ENCODE results near the gene KATNAL1.
A peak's percentile ranks its signal among the peaks of the same experiment; 100 is the strongest.
"Not testable (repeated sequence)": the region's sequence is repeated elsewhere in the genome, so short reads cannot be mapped to it uniquely, and the experiment has no call there.

Gene KATNAL1

DNA sequence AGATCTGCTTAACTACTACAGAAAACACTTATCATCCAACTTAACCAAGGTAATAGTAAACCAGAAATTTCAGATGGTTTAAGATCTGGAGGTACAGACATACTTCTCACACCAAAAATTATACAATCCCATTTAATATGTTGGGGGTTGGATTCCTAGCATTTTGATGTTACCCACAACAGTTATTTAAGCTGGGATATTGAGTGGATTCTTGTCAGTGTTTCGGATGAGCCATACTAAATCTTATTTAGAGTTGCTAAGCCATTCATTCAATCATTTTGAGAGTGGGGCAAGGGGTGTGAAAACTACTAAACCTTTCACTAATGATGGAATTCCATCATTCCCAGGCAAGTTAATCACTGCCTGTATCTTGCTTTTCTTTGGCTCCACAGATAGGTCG lies 40.6 kb downstream of the KATNAL1 start:
- H3K9me3 ChIP-seq (ENCODE audit: control insufficient read depth, low read length): no peaks in the 10 kb centered on the region
- 91 to 94% methylated on average over 2 of the region's 2 CpGs for WGBS, 2 experiments

DNA sequence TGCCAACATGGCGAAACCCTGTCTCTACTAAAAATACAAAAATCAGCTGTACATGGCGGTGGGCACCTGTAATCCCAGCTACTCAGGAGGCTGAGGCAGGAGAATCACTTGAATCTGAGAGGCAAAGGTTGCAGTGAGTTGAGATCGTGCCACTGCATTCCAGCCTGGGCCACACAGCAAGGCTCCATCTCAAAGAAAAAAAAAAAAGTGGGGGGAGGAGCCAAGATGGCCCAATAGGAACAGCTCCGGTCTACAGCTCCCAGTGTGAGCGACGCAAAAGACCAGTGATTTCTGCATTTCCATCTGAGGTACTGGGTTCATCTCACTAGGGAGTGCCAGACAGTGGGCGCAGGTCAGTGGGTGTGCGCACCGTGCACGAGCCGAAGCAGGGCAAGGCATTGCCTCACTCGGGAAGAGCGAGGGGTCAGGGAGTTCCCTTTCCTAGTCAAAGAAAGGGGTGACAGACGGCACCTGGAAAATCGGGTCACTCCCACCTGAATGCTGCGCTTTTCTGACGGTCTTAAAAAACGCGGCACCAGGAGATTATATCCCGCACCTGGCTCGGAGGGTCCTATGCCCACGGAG lies 48.1 kb downstream of the KATNAL1 start:
- H3K27me3 ChIP-seq (ENCODE audit: control insufficient read depth, insufficient read depth, low read length, poor library complexity, severe bottlenecking); H3K36me3 ChIP-seq (ENCODE audit: control insufficient read depth, insufficient read depth, low read length); H3K9me3 ChIP-seq (ENCODE audit: control insufficient read depth, low read length); H3K27ac ChIP-seq (ENCODE audit: insufficient read depth, low read depth, low read length, poor library complexity, severe bottlenecking); H3K4me3 ChIP-seq (ENCODE audit: insufficient read depth, low read depth, low read length): not testable (repeated sequence)
- peaks cover 11% of the 10 kb centered on the region for H3K4me1 ChIP-seq (ENCODE audit: control insufficient read depth, insufficient read depth, low read length)
- WGBS, 2 experiments: 91 to 95% methylated on average over 22 of the region's 22 CpGs

More for the DNA sequence above, 40.6 kb downstream of the KATNAL1 start:
- Histone ChIP-seq H3K27ac (ENCODE audit: insufficient read depth, low read depth, low read length, poor library complexity, severe bottlenecking) (no peak overlapping the region), H3K27me3 (ENCODE audit: control insufficient read depth, insufficient read depth, low read length, poor library complexity, severe bottlenecking) (no peaks in the 10 kb centered on the region), H3K4me1 (ENCODE audit: control insufficient read depth, insufficient read depth, low read length) (no peaks in the 10 kb centered on the region), H3K4me3 (ENCODE audit: insufficient read depth, low read depth, low read length) (no peak overlapping the region), H3K36me3 (ENCODE audit: control insufficient read depth, insufficient read depth, low read length) (no peaks in the 10 kb centered on the region)

DNA sequence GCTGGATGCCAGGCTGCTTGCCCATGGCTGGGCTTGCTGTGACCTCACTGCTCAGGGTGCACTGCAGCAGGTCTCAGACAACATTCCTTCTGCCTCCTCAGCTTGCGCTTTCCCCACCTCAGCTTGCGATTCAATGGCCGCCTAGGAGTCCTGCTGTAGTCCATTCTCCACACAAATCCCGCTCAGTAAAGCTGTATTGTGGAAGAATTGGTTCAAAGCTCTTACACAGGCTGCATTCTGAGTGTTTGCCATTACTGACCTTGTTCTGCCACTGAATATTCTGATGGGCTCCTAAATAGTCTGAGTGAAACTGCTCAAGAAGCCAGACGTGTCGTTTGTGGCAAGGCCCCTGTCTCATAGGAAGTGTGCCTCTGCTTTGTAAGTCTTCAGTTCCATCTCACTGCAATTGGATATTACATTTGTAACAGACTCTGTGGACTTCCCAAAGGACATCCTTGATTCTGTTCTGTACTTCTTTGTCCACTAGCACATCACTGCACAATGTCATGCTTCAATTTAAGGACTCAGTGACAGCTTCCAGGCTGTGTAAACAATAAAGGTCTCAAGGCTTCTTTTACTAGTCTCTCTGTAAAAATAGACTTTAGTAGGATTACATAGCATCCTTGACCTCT lies 49.8 kb downstream of the KATNAL1 start:
- peaks cover 11% of the 10 kb centered on the region for H3K4me1 ChIP-seq (ENCODE audit: control insufficient read depth, insufficient read depth, low read length)
- no peaks in the 10 kb centered on the region for H3K36me3 ChIP-seq (ENCODE audit: control insufficient read depth, insufficient read depth, low read length)
- 31 to 46% methylated on average over 6 of the region's 6 CpGs for WGBS, 2 experiments
- H3K4me3 ChIP-seq (ENCODE audit: insufficient read depth, low read depth, low read length): no peak overlapping the region
- no peaks in the 10 kb centered on the region for H3K9me3 ChIP-seq (ENCODE audit: control insufficient read depth, low read length)
- H3K27me3 ChIP-seq (ENCODE audit: control insufficient read depth, insufficient read depth, low read length, poor library complexity, severe bottlenecking): no peaks in the 10 kb centered on the region
- peak overlapping the region; percentile 86 for H3K27ac ChIP-seq (ENCODE audit: insufficient read depth, low read depth, low read length, poor library complexity, severe bottlenecking)

DNA sequence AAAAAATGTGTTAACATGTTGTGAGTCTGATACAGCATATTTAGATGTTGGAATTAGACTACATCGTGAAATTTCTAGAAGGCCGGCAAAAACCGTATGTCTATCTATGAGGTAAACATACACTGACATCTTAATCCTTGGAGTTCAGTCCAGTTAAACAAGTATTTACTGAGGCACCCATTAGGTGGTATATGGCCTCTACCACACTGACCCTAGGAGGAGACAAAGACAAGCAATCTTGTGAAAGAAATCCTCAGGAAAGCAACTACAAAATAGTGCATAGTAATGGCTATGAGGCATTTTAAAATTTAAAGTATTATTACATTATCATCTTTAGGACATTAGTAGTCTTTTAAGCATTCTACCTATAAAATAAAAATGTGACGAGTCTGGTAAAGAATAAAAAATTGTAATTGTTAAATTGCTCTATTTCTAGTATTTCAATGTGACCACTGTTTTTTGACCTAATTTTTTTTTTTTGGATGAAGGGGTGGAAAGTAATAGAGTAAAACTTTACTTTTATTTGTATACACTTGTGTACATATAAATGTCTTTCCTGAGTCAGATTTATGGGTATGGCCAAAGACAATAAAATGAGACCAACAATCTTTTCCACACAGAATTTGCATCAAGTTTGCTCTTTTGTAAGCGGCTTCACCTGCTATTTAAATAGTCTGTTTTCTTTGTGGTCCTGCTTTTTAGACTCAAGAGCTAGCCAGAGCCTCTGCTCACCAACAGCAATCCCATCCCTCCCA lies 50.5 kb downstream of the KATNAL1 start:
- peak overlapping the region; percentile 86 for H3K27ac ChIP-seq (ENCODE audit: insufficient read depth, low read depth, low read length, poor library complexity, severe bottlenecking)
- no peak overlapping the region for H3K4me3 ChIP-seq (ENCODE audit: insufficient read depth, low read depth, low read length)
- H3K27me3 ChIP-seq (ENCODE audit: control insufficient read depth, insufficient read depth, low read length, poor library complexity, severe bottlenecking): no peaks in the 10 kb centered on the region
- no peaks in the 10 kb centered on the region for H3K36me3 ChIP-seq (ENCODE audit: control insufficient read depth, insufficient read depth, low read length)
- WGBS, 2 experiments: 93 to 94% methylated on average over 4 to 5 of the region's 5 CpGs
- H3K9me3 ChIP-seq (ENCODE audit: control insufficient read depth, low read length): no peaks in the 10 kb centered on the region
- H3K4me1 ChIP-seq (ENCODE audit: control insufficient read depth, insufficient read depth, low read length): peaks cover 11% of the 10 kb centered on the region

DNA sequence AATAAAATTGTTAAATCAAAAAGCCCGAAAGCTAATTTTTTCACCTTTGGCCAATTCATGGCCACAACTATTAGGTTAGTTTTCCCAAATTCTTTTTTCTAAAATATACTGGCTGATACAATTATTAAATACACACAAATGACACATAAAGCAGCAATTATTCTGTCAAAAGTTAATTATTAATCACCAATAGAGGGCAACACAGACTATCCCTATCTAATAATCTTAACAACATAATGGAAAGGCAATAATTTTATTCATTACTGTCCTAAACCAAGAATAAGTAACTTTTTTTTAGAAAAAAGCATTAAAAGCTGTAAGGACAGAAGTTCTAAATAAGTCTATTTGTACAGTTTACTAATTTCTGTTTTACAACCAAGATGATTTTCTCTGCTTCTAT lies 51.7 kb downstream of the KATNAL1 start:
- no peak overlapping the region for H3K27ac ChIP-seq (ENCODE audit: insufficient read depth, low read depth, low read length, poor library complexity, severe bottlenecking)
- H3K4me1 ChIP-seq (ENCODE audit: control insufficient read depth, insufficient read depth, low read length): peaks cover 11% of the 10 kb centered on the region
- no peaks in the 10 kb centered on the region for H3K36me3 ChIP-seq (ENCODE audit: control insufficient read depth, insufficient read depth, low read length)
- no peaks in the 10 kb centered on the region for H3K27me3 ChIP-seq (ENCODE audit: control insufficient read depth, insufficient read depth, low read length, poor library complexity, severe bottlenecking)
- WGBS, 2 experiments: 80 to 100% methylated on average over 1 of the region's 1 CpG
- H3K9me3 ChIP-seq (ENCODE audit: control insufficient read depth, low read length): no peaks in the 10 kb centered on the region
- H3K4me3 ChIP-seq (ENCODE audit: insufficient read depth, low read depth, low read length): no peak overlapping the region

DNA sequence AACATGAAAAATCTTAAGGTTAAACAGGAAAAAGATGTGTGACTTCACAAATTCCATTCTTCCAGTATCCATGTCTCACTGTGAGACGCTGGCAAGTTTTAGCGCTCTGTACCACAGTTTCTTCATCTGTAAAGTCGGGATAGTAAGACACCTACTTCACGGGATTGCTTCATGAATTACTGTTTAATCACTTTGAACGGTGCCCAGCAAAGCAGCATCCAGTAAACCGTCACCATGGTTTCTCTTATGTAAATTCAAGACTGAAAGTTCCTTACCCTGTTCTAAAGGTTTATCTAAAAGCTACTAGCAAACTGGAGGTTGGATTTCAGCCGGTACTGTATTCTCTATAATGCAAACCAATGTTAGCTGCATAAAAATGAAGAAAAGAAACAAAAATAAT lies 53.5 kb downstream of the KATNAL1 start:
- Histone ChIP-seq H3K27ac (ENCODE audit: insufficient read depth, low read depth, low read length, poor library complexity, severe bottlenecking) (no peak overlapping the region), H3K4me3 (ENCODE audit: insufficient read depth, low read depth, low read length) (no peak overlapping the region), H3K4me1 (ENCODE audit: control insufficient read depth, insufficient read depth, low read length) (peaks cover 11% of the 10 kb centered on the region), H3K36me3 (ENCODE audit: control insufficient read depth, insufficient read depth, low read length) (peaks cover 4% of the 10 kb centered on the region), H3K9me3 (ENCODE audit: control insufficient read depth, low read length) (no peaks in the 10 kb centered on the region), H3K27me3 (ENCODE audit: control insufficient read depth, insufficient read depth, low read length, poor library complexity, severe bottlenecking) (no peaks in the 10 kb centered on the region)
- 94 to 95% methylated on average over 6 of the region's 7 CpGs for WGBS, 2 experiments

DNA sequence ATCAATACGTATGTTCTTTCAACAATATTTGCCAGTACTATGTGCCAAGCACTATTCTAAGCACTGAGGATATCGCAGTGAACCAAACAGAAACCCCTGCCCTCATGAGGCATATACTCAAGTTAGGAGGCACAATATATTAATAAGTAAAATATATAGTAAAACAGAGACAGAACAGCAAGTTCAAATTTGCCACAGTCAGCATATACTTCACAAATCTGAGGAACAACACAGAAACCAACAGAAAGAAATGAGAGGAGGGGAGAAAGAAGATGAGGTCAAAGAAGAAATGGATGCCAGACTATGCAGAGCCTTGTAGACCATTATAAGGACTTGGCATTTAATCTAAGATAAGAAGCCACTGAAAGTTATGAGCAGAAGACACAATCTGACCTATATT lies 59.9 kb downstream of the KATNAL1 start:
- no peaks in the 10 kb centered on the region for H3K9me3 ChIP-seq (ENCODE audit: control insufficient read depth, low read length)
- H3K27ac ChIP-seq (ENCODE audit: insufficient read depth, low read depth, low read length, poor library complexity, severe bottlenecking): no peak overlapping the region
- peaks cover 4% of the 10 kb centered on the region for H3K36me3 ChIP-seq (ENCODE audit: control insufficient read depth, insufficient read depth, low read length)
- 93 to 100% methylated on average over 2 of the region's 2 CpGs for WGBS, 2 experiments
- no peaks in the 10 kb centered on the region for H3K27me3 ChIP-seq (ENCODE audit: control insufficient read depth, insufficient read depth, low read length, poor library complexity, severe bottlenecking)
- no peaks in the 10 kb centered on the region for H3K4me1 ChIP-seq (ENCODE audit: control insufficient read depth, insufficient read depth, low read length)
- no peak overlapping the region for H3K4me3 ChIP-seq (ENCODE audit: insufficient read depth, low read depth, low read length)

DNA sequence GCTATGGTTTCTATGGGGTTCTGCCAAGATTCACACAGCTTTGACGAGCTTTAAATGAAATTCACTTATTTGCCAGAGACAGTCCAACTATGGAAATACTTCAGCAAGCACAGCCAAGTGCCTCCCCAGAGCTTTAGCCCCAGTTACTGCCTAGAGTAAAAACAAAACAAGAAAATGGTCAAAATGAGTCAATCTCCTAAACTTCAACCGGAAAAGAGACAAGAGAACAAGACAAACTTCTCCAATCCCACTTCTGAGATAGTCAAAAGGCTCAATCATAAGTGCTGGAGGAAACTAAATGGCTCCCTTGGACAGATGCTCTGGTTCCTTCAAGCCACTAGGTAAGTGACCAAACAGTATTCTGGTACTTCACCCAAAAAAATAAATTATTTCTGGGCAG lies 65.8 kb downstream of the KATNAL1 start:
- Histone ChIP-seq H3K27ac (ENCODE audit: insufficient read depth, low read depth, low read length, poor library complexity, severe bottlenecking) (no peak overlapping the region), H3K4me3 (ENCODE audit: insufficient read depth, low read depth, low read length) (no peak overlapping the region), H3K4me1 (ENCODE audit: control insufficient read depth, insufficient read depth, low read length) (no peaks in the 10 kb centered on the region), H3K9me3 (ENCODE audit: control insufficient read depth, low read length) (no peaks in the 10 kb centered on the region), H3K27me3 (ENCODE audit: control insufficient read depth, insufficient read depth, low read length, poor library complexity, severe bottlenecking) (no peaks in the 10 kb centered on the region), H3K36me3 (ENCODE audit: control insufficient read depth, insufficient read depth, low read length) (no peaks in the 10 kb centered on the region)
- 91 to 96% methylated on average over 2 of the region's 2 CpGs for WGBS, 2 experiments

DNA sequence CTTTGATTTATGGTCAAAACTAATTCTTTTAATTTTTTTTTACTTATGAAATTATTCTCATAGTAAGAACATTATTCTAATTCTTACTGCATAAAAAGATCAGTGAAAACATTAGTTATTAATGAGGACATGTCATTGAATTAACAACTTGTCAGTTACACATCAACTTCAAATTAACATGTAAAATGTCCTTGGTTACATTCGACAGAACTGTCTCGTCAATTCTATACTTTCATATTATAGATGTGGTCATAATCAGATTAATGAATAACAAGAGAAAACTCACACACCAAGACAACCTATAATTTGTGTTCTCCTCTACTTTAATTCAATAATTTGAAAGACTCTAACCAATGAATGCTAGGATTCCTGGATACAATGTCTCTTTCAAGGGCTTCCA lies 66.7 kb downstream of the KATNAL1 start:
- WGBS, 2 experiments: 60 to 75% methylated on average over 2 of the region's 2 CpGs

DNA sequence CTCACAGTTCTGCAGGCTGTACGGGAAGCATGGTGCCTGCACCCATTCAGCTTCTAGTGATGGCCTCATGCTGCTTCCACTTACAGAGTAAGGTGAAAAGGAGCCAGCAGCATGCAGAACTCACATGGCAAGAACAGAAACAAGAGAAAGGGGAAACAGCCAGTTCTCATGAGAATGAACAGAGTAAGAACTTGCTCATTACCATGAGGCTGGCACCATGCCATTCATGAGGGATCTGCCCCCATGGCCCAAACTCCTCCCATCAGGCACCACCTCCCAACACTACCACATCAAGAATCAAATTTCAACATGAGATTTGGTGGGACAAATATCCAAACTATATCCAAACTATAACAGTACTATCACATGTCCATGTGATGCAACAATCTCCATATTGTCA lies 72.1 kb downstream of the KATNAL1 start:
- Histone ChIP-seq H3K36me3 (ENCODE audit: control insufficient read depth, insufficient read depth, low read length) (no peaks in the 10 kb centered on the region), H3K27me3 (ENCODE audit: control insufficient read depth, insufficient read depth, low read length, poor library complexity, severe bottlenecking) (no peaks in the 10 kb centered on the region), H3K27ac (ENCODE audit: insufficient read depth, low read depth, low read length, poor library complexity, severe bottlenecking) (no peak overlapping the region), H3K9me3 (ENCODE audit: control insufficient read depth, low read length) (no peaks in the 10 kb centered on the region), H3K4me1 (ENCODE audit: control insufficient read depth, insufficient read depth, low read length) (peaks cover 10% of the 10 kb centered on the region), H3K4me3 (ENCODE audit: insufficient read depth, low read depth, low read length) (no peak overlapping the region)
- WGBS, 2 experiments: 91 to 94% methylated on average over 1 of the region's 1 CpG

More for the DNA sequence above, 66.7 kb downstream of the KATNAL1 start:
- Histone ChIP-seq H3K4me3 (ENCODE audit: insufficient read depth, low read depth, low read length) (no peak overlapping the region), H3K9me3 (ENCODE audit: control insufficient read depth, low read length) (no peaks in the 10 kb centered on the region), H3K27ac (ENCODE audit: insufficient read depth, low read depth, low read length, poor library complexity, severe bottlenecking) (no peak overlapping the region), H3K36me3 (ENCODE audit: control insufficient read depth, insufficient read depth, low read length) (no peaks in the 10 kb centered on the region), H3K27me3 (ENCODE audit: control insufficient read depth, insufficient read depth, low read length, poor library complexity, severe bottlenecking) (no peaks in the 10 kb centered on the region), H3K4me1 (ENCODE audit: control insufficient read depth, insufficient read depth, low read length) (no peaks in the 10 kb centered on the region)
